PFSK-1 (cell line): ENCODE data around the gene GMDS.

Source experiments
- FOXP2 ChIP-seq: optimal IDR thresholded peaks from 2 replicates; pipeline ENCODE3; 2011; ENCODE audit warnings: borderline replicate concordance, control low read depth, inconsistent platforms; ENCODE audit not compliant: insufficient read depth; ENCODE audit errors: extremely low read length, extremely low read depth
- POLR2AphosphoS5 ChIP-seq: IDR thresholded peaks from 2 replicates; pipeline ENCODE4 v1.6.1; 2012; ENCODE audit warnings: low read depth, mild to moderate bottlenecking, control low read depth, low read length, moderate library complexity
- SIN3A ChIP-seq: IDR thresholded peaks from 2 replicates; pipeline ENCODE4 v1.6.1; 2012; ENCODE audit warnings: mild to moderate bottlenecking, low read length, moderate library complexity, borderline replicate concordance; ENCODE audit not compliant: insufficient read depth
- TAF1 ChIP-seq: IDR thresholded peaks from 2 replicates; pipeline ENCODE4 v1.6.1; 2012; ENCODE audit warnings: low read length, control low read depth, borderline replicate concordance; ENCODE audit not compliant: insufficient read depth
- TF ChIP-seq, protein P1 (sequence below), 2 experiments: IDR thresholded peaks; 2 replicates each; pipeline versions ENCODE4 v1.6.1 to v1.8.0; 2011 to 2012; ENCODE audit warnings: low read depth in 2 of 2, low read length in 2 of 2, control low read depth in 1 of 2, inconsistent platforms in 1 of 2, mild to moderate bottlenecking in 1 of 2, moderate library complexity in 1 of 2; ENCODE audit not compliant: insufficient read depth in 1 of 2

Gene GMDS

DNA sequence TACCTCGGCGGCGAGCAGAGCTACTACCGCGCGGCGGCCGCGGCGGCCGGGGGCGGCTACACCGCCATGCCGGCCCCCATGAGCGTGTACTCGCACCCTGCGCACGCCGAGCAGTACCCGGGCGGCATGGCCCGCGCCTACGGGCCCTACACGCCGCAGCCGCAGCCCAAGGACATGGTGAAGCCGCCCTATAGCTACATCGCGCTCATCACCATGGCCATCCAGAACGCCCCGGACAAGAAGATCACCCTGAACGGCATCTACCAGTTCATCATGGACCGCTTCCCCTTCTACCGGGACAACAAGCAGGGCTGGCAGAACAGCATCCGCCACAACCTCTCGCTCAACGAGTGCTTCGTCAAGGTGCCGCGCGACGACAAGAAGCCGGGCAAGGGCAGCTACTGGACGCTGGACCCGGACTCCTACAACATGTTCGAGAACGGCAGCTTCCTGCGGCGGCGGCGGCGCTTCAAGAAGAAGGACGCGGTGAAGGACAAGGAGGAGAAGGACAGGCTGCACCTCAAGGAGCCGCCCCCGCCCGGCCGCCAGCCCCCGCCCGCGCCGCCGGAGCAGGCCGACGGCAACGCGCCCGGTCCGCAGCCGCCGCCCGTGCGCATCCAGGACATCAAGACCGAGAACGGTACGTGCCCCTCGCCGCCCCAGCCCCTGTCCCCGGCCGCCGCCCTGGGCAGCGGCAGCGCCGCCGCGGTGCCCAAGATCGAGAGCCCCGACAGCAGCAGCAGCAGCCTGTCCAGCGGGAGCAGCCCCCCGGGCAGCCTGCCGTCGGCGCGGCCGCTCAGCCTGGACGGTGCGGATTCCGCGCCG is 634.7 kb downstream of the GMDS start:
- TF ChIP-seq POLR2AphosphoS5 (no peak), FOXP2 (no peak), SIN3A (no peak)

DNA sequence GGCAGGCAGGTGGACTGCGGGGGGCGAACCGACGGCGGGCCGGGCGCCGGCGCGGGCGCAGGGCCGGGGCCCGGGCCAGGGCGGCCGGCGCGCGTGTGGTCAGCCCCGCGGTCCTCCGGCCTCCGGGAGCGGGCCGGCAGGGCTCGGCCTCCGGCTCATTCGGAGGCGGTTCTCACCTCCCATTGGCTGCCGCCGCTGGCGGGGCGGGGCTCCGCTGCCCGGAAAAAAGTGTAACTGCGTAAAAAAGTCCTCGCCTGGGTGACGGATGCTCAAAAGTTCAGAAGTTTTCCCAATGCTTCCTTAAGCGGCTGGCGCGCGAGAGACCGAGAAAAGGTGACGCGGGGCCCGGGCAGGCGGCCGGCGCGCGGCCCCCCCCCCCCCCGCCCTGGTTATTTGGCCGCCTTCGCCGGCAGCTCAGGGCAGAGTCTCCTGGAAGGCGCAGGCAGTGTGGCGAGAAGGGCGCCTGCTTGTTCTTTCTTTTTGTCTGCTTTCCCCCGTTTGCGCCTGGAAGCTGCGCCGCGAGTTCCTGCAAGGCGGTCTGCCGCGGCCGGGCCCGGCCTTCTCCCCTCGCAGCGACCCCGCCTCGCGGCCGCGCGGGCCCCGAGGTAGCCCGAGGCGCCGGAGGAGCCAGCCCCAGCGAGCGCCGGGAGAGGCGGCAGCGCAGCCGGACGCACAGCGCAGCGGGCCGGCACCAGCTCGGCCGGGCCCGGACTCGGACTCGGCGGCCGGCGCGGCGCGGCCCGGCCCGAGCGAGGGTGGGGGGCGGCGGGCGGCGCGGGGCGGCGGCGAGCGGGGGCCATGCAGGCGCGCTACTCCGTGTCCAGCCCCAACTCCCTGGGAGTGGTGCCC is 635.5 kb downstream of the GMDS start, which contains the start of gene FOXC1:
Gene FOXC1, plus strand, starts transcription at position 268 of the 849 bp plus-strand sequence. Its CDS starts 531 bp downstream, at position 799.
- TF ChIP-seq, protein P1, sequence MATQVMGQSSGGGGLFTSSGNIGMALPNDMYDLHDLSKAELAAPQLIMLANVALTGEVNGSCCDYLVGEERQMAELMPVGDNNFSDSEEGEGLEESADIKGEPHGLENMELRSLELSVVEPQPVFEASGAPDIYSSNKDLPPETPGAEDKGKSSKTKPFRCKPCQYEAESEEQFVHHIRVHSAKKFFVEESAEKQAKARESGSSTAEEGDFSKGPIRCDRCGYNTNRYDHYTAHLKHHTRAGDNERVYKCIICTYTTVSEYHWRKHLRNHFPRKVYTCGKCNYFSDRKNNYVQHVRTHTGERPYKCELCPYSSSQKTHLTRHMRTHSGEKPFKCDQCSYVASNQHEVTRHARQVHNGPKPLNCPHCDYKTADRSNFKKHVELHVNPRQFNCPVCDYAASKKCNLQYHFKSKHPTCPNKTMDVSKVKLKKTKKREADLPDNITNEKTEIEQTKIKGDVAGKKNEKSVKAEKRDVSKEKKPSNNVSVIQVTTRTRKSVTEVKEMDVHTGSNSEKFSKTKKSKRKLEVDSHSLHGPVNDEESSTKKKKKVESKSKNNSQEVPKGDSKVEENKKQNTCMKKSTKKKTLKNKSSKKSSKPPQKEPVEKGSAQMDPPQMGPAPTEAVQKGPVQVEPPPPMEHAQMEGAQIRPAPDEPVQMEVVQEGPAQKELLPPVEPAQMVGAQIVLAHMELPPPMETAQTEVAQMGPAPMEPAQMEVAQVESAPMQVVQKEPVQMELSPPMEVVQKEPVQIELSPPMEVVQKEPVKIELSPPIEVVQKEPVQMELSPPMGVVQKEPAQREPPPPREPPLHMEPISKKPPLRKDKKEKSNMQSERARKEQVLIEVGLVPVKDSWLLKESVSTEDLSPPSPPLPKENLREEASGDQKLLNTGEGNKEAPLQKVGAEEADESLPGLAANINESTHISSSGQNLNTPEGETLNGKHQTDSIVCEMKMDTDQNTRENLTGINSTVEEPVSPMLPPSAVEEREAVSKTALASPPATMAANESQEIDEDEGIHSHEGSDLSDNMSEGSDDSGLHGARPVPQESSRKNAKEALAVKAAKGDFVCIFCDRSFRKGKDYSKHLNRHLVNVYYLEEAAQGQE (IDR thresholded peaks at IDR 0.05; ENCODE audit: insufficient read depth in 1 of 2, low read depth in 2 of 2, low read length in 2 of 2) = 0 out of 4 replicates have a peak, but pooled peaks of 1 of the 2 experiments have one; percentile 8
- TF ChIP-seq SIN3A (peak; percentile 60; the same call in 1 of the 2 replicates), TAF1 (peak; percentile 96), POLR2AphosphoS5 (peak; percentile 87), FOXP2 (no peak)

DNA sequence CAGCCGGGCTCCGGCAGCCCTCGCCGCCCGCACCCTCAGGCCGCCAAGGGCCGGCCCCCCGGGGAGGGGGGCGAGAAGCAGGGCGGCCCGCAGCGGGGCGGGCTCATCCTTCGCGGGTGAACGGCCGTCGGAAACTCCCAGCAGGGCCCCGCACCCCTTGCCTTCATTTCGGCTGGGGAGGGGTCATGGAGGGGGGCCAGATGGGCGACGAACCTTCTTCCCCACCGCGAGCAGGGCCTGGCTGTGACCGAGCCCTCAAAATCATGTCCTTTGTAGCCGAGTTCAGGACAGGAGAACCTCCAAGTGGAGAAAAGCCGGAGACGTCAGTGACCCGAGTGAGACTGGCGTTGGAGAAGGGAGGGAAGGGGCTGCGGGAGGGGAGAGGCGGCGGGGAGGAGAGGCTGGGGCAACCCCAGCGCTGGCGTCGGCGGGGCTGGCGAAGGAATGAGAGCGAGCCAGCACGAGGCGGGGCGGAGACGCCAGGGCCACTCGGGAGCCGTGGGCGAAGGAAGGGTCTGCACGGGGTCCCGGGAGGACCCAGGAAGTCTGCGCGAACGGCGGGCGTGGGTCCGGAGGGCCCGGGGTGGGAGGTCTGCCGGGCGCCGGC is 636.3 kb downstream of the GMDS start:
- peak; percentile 5 for TF ChIP-seq FOXP2
- TF ChIP-seq POLR2AphosphoS5 = no peak
- TF ChIP-seq TAF1 = no peak

DNA sequence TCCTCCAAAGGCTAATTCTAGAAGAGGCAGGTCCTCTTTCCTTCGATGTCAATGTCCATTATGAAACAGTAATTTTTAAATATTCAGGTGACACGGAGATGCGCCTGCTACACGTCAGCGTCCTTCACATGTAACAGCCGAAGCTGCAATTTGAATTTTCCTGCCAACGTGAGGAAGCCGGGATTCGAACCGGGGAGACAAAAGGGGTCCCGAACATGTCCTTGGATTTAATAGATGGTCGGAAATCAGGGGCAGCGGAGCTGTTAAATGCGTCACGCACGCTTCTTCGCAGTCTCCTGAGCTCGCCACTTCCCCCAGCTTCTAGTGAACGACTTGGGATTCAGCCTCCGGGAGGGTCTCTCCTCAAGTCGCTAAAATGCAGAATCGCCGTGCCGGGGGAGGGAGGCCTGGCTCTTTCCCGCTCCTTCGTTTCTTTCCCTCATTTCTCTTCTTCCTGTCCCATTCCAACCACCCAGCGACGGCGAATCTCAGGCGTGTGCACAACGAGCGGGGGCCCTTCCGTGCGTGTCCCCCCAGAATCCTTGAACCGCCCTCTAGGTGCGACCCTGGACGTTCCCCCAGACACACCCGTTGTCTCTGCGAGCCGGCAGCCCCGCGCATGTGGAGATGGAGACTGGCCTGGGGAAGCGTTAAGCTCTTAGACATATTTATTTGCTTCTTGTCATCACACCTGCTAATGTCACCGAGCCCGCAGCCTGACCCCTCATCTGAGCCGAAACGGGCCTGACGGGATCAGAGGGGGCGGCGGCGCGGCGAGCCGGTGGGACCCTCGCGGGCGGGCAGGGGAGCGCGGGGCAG is 637.0 kb downstream of the GMDS start:
- TF ChIP-seq TAF1 = no peak
- TF ChIP-seq SIN3A = no peak
- TF ChIP-seq, protein P1 (IDR thresholded peaks at IDR 0.05; ENCODE audit: insufficient read depth in 1 of 2, low read depth in 2 of 2, low read length in 2 of 2) = no peak
- no peak for TF ChIP-seq POLR2AphosphoS5
- no peak for TF ChIP-seq FOXP2

DNA sequence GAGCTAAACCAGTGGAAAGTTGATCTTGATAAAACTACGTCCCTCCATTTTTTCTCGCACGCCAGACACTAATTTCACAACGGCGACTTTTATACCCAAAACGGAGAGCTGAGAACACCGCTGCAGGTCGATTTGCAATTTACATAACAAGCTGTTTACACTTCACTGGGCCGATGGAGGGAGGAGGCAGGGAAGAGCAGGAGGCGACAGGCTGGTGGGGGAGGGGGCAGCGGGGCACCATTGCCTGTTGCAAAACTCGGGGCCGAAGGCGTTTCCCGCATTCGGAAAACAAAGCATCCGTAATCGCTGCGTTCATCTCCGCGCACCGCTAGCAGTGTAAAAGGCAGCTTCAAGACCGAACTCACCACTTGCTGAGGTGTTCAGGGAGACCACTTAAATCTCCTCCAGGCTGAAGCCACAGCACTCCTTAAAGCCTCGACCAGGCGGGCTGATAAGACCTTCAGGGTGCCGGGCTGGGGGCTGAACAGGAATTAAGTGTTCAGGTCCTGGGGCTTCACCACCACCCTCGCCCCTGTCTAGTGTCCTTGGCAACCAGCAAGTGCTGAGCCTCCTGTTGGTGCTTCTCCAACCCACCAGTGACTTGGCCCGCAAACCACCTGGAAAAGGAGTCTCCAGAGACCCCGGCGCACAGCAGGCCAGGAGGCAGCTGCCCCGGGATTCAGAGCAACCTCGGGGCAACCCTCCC is 637.7 kb downstream of the GMDS start:
- TF ChIP-seq POLR2AphosphoS5 (no peak), SIN3A (no peak), TAF1 (no peak), FOXP2 (peak; percentile 65)
